Measurements from ENCODE around the gene MYBPC2.

MYBPC2 gene

GRCh38 chr19:50475736-50476223 lies 43.1 kb downstream of the MYBPC2 start:
- no peak for TF ChIP-seq CTCF (IDR thresholded peaks at IDR 0.05; ENCODE audit: extremely low read depth, missing control alignments)
- DNase-seq (ENCODE audit: low spot score), result no peak

- DNase-seq (ENCODE audit: low spot score), result peak; percentile 100
- no peak for TF ChIP-seq CTCF (IDR thresholded peaks at IDR 0.05; ENCODE audit: extremely low read depth, missing control alignments)
These were observed 43.7 kb downstream of the MYBPC2 start, which contains the start of the genes EMC10 and GARIN5A for GRCh38 chr19:50476224-50476906. EMC10 (plus strand) TSS chr19:50476507; CDS start chr19:50476545, 38 bp downstream. GARIN5A (minus strand) TSS chr19:50476848; CDS start chr19:50476388, 460 bp downstream.

- TF ChIP-seq CTCF (IDR thresholded peaks at IDR 0.05; ENCODE audit: extremely low read depth, missing control alignments), result no peak
- no peak for DNase-seq (ENCODE audit: low spot score)
These were observed 44.2 kb downstream of the MYBPC2 start for GRCh38 chr19:50476907-50477238.

GRCh38 chr19:50477751-50478515 lies 45.2 kb downstream of the MYBPC2 start:
- no peak for DNase-seq (ENCODE audit: low spot score)
- no peak for TF ChIP-seq CTCF (IDR thresholded peaks at IDR 0.05; ENCODE audit: extremely low read depth, missing control alignments)

- peak; percentile 11 for TF ChIP-seq CTCF (IDR thresholded peaks at IDR 0.05; ENCODE audit: extremely low read depth, missing control alignments)
- DNase-seq (ENCODE audit: low spot score), result no peak
These were observed 46.4 kb downstream of the MYBPC2 start for GRCh38 chr19:50478901-50479715.

GRCh38 chr19:50479761-50480251 lies 47.1 kb downstream of the MYBPC2 start:
- DNase-seq (ENCODE audit: low spot score), result no peak
- no peak for TF ChIP-seq CTCF (IDR thresholded peaks at IDR 0.05; ENCODE audit: extremely low read depth, missing control alignments)
